Stimulated activated CD4-positive, alpha-beta T cell treated with anti-CD3 and anti-CD28 coated beads, Interleukin-1b, Interleukin-23, amount 100 ng/mL, for 1 hour (primary cell): ENCODE data around the gene CD68.
A peak's percentile ranks its signal among the peaks of the same experiment; 100 is the strongest.

Source experiments
- DNase-seq, 2 donors: peaks; one replicate each; pipeline ENCODE4 v3.0.0-alpha.2; 2020; ENCODE audit warnings: low read depth in 2 of 2

Gene CD68

DNA sequence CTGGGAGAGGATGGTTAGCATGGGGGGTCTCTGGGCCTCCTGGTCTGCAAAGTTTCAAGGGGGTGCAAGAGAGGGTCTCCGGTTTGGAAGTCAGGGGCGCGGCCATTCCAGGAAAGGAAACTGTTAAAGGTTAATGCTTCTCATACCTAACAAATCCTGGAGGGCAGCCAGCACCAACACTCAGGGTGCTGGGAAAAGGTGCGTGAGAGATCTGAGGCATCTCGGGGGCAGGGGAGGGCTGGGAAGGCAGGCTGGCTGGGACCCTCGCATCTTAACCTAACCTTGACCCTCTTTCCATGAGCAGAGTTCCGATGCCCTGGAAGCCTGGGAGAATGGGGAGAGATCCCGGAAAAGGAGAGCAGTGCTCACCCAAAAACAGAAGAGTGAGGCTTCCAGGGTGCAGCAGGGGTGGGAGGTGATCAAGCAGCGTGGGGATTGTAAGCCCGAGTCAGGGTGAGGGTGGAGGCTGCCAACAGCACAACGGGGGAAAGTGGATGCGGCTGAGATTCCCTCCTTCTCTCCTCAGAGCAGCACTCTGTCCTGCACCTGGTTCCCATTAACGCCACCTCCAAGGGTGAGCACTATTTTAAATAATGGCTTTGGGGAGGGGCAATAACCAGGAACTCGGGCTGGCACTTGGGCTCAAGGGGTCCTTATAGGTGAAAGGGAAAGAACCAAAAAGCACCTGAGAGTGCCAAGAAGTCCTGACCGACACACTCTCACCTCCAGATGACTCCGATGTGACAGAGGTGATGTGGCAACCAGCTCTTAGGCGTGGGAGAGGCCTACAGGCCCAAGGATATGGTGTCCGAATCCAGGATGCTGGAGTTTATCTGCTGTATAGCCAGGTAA, 19.9 kb upstream of the CD68 start:
- no peak for DNase-seq

GRCh38 chr17:7560172-7561027, 19.0 kb upstream of the CD68 start:
- DNase-seq: peak in 1 of 2 donors; percentile 38

DNA sequence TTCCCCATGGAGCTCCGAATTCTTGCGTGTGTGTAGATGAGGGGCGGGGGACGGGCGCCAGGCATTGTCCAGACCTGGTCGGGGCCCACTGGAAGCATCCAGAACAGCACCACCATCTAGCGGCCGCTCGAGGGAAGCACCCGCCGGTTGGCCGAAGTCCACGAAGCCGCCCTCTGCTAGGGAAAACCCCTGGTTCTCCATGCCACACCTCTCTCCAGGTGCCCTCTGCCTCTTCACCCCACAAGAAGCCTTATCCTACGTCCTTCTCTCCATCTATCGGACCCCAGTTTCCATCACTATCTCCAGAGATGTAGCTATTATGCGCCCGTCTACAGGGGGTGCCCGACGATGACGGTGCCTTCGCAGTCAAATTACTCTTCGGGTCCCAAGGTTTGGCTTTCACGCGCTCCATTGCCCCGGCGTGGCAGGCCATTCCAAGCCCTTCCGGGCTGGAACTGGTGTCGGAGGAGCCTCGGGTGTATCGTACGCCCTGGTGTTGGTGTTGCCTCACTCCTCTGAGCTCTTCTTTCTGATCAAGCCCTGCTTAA, 18.3 kb upstream of the CD68 start:
- DNase-seq: peak; percentile 64 to 71

- peak; percentile 74 to 76 for DNase-seq
Measured at GRCh38 chr17:7561589-7562207, 17.7 kb upstream of the CD68 start, which contains the start of gene SENP3. Gene SENP3, plus strand, starts transcription at chr17:7561919. Its CDS starts 1,158 bp downstream, at chr17:7563077.

- no peak for DNase-seq
Measured at GRCh38 chr17:7562208-7562605, 17.2 kb upstream of the CD68 start.

DNA sequence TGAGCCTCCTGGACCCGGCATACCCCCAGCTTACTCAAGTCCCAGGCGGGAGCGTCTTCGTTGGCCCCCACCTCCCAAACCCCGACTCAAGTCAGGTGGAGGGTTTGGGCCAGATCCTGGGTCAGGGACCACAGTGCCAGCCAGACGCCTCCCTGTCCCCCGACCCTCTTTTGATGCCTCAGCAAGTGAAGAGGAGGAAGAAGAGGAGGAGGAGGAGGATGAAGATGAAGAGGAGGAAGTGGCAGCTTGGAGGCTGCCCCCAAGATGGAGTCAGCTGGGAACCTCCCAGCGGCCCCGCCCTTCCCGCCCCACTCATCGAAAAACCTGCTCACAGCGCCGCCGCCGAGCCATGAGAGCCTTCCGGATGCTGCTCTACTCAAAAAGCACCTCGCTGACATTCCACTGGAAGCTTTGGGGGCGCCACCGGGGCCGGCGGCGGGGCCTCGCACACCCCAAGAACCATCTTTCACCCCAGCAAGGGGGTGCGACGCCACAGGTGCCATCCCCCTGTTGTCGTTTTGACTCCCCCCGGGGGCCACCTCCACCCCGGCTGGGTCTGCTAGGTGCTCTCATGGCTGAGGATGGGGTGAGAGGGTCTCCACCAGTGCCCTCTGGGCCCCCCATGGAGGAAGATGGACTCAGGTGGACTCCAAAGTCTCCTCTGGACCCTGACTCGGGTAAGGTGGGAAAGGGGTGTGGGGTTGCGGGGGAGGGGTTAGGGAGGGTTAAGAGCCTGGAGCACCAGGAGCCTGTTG, 16.1 kb upstream of the CD68 start:
- DNase-seq: no peak

GRCh38 chr17:7569571-7569970, 9.9 kb upstream of the CD68 start:
- no peak for DNase-seq

GRCh38 chr17:7570351-7570750, 9.1 kb upstream of the CD68 start:
- no peak for DNase-seq

DNA sequence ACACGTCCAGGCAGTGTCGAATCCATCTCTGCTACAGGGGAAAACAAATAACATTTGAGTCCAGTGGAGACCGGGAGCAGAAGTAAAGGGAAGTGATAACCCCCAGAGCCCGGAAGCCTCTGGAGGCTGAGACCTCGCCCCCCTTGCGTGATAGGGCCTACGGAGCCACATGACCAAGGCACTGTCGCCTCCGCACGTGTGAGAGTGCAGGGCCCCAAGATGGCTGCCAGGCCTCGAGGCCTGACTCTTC, 7.2 kb upstream of the CD68 start:
- DNase-seq: no peak

- DNase-seq: peak; percentile 99 to 100
Measured at GRCh38 chr17:7572588-7573323, 6.7 kb upstream of the CD68 start.

DNA sequence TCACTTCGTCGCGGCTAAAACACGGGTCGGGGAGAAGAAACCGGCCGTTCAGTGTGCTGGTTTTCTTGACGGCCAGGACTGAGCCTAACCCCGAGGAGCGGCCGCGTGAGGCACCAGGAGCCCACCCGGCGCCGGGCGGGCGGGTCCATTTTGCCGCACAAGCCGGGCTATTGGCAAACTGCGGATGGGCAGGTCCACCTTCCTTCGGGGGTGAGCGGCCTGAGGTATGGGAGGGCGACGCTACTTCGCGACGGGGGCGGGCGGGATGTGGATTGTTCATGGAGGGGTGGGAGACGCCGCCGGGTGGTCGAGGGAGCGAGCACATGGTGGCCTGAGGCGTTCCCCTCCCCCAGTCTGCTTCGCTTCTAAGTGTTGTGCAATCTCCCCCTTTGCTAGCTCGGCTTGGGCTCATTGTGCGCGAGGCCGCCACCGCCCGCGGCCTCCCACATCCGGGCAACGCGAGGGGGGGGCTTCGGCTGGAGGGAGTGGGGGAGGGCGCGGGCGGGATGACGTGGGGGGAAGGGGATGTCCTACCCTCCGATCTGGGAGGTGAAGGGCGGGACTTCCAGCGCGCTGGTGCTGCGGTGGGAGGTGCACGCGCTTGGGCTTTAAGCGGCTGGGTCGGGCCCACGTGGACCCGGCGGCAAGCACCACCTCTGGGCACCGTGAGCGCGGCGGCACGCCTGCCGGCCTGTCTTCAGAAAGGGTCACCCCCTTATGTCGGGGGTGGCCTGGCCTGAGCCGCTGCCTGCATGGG, 5.9 kb upstream of the CD68 start:
- peak; percentile 80 to 84 for DNase-seq

- DNase-seq: no peak
Measured at GRCh38 chr17:7574176-7574953, 5.1 kb upstream of the CD68 start.

GRCh38 chr17:7575481-7575883, 4.0 kb upstream of the CD68 start:
- no peak for DNase-seq

- DNase-seq: no peak
Measured at GRCh38 chr17:7575959-7576358, 3.5 kb upstream of the CD68 start.

- DNase-seq: no peak
Measured at GRCh38 chr17:7576432-7576937, 3.0 kb upstream of the CD68 start.

DNA sequence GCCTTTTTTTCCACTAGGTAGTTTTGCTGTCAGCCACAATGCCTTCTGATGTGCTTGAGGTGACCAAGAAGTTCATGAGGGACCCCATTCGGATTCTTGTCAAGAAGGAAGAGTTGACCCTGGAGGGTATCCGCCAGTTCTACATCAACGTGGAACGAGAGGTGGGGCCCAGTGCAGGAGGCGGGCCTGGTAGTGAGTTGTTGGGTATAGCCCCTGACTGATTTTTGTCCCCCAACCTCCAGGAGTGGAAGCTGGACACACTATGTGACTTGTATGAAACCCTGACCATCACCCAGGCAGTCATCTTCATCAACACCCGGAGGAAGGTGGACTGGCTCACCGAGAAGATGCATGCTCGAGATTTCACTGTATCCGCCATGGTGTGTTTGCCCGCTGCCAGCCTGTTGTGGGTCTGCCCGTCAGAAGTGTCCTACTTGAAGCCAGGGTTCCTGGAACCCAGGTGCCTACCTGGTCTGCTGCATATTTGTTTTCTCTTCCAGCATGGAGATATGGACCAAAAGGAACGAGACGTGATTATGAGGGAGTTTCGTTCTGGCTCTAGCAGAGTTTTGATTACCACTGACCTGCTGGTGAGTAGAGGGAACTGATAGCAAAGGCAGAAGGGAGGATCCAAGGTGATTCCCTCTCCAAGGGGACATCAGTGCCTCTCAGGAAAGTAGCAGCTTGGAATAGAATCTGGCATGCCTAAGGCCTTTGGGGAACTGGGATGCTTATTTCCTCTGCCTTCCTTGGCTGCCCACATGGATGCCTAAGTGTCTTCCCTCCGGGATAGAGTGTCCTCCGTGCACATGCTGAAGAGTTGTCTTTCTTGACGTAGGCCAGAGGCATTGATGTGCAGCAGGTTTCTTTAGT, 1.9 kb upstream of the CD68 start:
- no peak for DNase-seq

GRCh38 chr17:7579834-7580603, 581 bp downstream of the CD68 start:
- DNase-seq: no peak
